GM23338 (cell line): ENCODE data around the gene CACNA2D3. TPM values are rescaled to one million over a fixed set of nuclear protein-coding genes. Genes with fewer than 3 reads are reported as not detected.

ENCODE experiments used
- ATAC-seq: fragments of 200-7000 bp; cut with Tn5 transposase; 3 replicates; pipeline ENCODE4 v1.9.1; 2020
- DNase-seq: peaks from one replicate; pipeline ENCODE4 v3.0.0-alpha.2; 2015; ENCODE audit warnings: low spot score
- H2AFZ ChIP-seq: fragments of 200-600 bp; sonication (generic); 2 replicates; pipeline ENCODE4 v1.8.0; 2016; ENCODE audit warnings: antibody characterized with exemption, mild to moderate bottlenecking, moderate library complexity
- H3F3A ChIP-seq: fragments of 200-600 bp; sonication (generic); replicated peaks from 2 replicates; pipeline ENCODE4 v1.8.0; 2017; ENCODE audit warnings: antibody characterized with exemption, mixed run types, low read depth
- H3K27ac ChIP-seq: fragments of 200-600 bp; sonication (generic); 2 replicates; pipeline ENCODE4 v1.6.1; 2016; ENCODE audit warnings: low read depth
- H3K27me3 ChIP-seq: fragments of 200-600 bp; sonication (generic); 2 replicates; pipeline ENCODE4 v1.8.0; 2016; ENCODE audit warnings: mild to moderate bottlenecking, mixed run types, moderate library complexity; ENCODE audit not compliant: insufficient read depth
- H3K36me3 ChIP-seq: fragments of 200-600 bp; sonication (generic); 2 replicates; pipeline ENCODE4 v1.8.0; 2016; ENCODE audit warnings: mild to moderate bottlenecking; ENCODE audit not compliant: insufficient read depth
- H3K4me1 ChIP-seq: fragments of 200-600 bp; sonication (generic); 2 replicates; pipeline ENCODE4 v1.8.0; 2016; ENCODE audit warnings: mild to moderate bottlenecking, moderate library complexity; ENCODE audit not compliant: insufficient read depth
- H3K4me2 ChIP-seq: fragments of 200-600 bp; sonication (generic); 2 replicates; pipeline ENCODE4 v1.7.1; 2017; ENCODE audit warnings: mixed run types
- H3K4me3 ChIP-seq: fragments of 200-600 bp; sonication (generic); 2 replicates; pipeline ENCODE4 v1.6.1; 2016; ENCODE audit warnings: mixed run types
- H3K79me2 ChIP-seq: fragments of 200-600 bp; sonication (generic); replicated peaks from 2 replicates; pipeline ENCODE4 v1.8.0; 2017; ENCODE audit warnings: mild to moderate bottlenecking; ENCODE audit not compliant: insufficient read depth
- H3K9me2 ChIP-seq: fragments of 200-600 bp; sonication (generic); 2 replicates; pipeline ENCODE4 v1.8.0; 2017; ENCODE audit not compliant: insufficient read depth
- H4K20me1 ChIP-seq: fragments of 200-600 bp; sonication (generic); replicated peaks from 2 replicates; pipeline ENCODE4 v1.8.0; 2017; ENCODE audit warnings: mild to moderate bottlenecking; ENCODE audit not compliant: insufficient read depth
- H3K27ac Mint-ChIP-seq: 2 replicates; pipeline ENCODE4 v1.8.0; 2020; ENCODE audit warnings: inconsistent platforms, mild to moderate bottlenecking, moderate library complexity, mixed read lengths
- H3K27me3 Mint-ChIP-seq: 3 replicates; pipeline ENCODE4 v1.8.0; 2022; ENCODE audit warnings: low read depth, mild to moderate bottlenecking, moderate library complexity, mixed read lengths, inconsistent platforms; ENCODE audit not compliant: insufficient read depth, poor library complexity
- H3K36me3 Mint-ChIP-seq: 3 replicates; pipeline ENCODE4 v1.8.0; 2021; ENCODE audit warnings: low read depth, mild to moderate bottlenecking, inconsistent platforms, moderate library complexity, mixed read lengths
- H3K4me1 Mint-ChIP-seq: 3 replicates; pipeline ENCODE4 v1.8.0; 2020; ENCODE audit warnings: mild to moderate bottlenecking, inconsistent platforms, mixed read lengths
- H3K4me3 Mint-ChIP-seq: 3 replicates; pipeline ENCODE4 v1.8.0; 2021; ENCODE audit warnings: moderate library complexity, mild to moderate bottlenecking, inconsistent platforms, mixed read lengths
- H3K9me3 Mint-ChIP-seq: 3 replicates; pipeline ENCODE4 v1.8.0; 2020; ENCODE audit warnings: moderate library complexity, mild to moderate bottlenecking, inconsistent platforms, mixed read lengths
- CREB1 ChIP-seq: fragments of 250-450 bp; sonication (Bioruptor Pico); IDR thresholded peaks from 2 replicates; pipeline ENCODE4 v1.5.0; 2020; ENCODE audit warnings: low read depth, mild to moderate bottlenecking, moderate library complexity
- ETS1 ChIP-seq: IDR thresholded peaks from 2 replicates; pipeline ENCODE4 v1.6.1; 2016; ENCODE audit warnings: antibody characterized with exemption
- EZH2 ChIP-seq: fragments of 200-600 bp; sonication (generic); IDR thresholded peaks from one replicate; pipeline ENCODE4 v1.8.0; 2017; ENCODE audit warnings: antibody characterized with exemption, mild to moderate bottlenecking, low read depth; ENCODE audit not compliant: unreplicated experiment
- EZH2phosphoT487 ChIP-seq: fragments of 200-600 bp; sonication (generic); IDR thresholded peaks from one replicate; pipeline ENCODE4 v1.8.1; 2018; ENCODE audit warnings: antibody characterized with exemption; ENCODE audit not compliant: unreplicated experiment
- JUNB ChIP-seq: IDR thresholded peaks from one replicate; pipeline ENCODE4 v1.6.1; 2016; ENCODE audit warnings: antibody characterized with exemption; ENCODE audit not compliant: unreplicated experiment
- NANOG ChIP-seq: IDR thresholded peaks from 2 replicates; pipeline ENCODE4 v1.6.1; 2016; ENCODE audit warnings: antibody characterized with exemption, borderline replicate concordance
- POLR2AphosphoS5 ChIP-seq: IDR thresholded peaks from 2 replicates; pipeline ENCODE4 v1.6.1; 2016; ENCODE audit warnings: antibody characterized with exemption, low read depth
- STAT1 ChIP-seq: IDR thresholded peaks from one replicate; pipeline ENCODE4 v1.6.1; 2016; ENCODE audit warnings: antibody characterized with exemption; ENCODE audit not compliant: unreplicated experiment
- ZNF114 ChIP-seq: fragments of 250-450 bp; sonication (Bioruptor Pico); IDR thresholded peaks from 2 replicates; pipeline ENCODE4 v1.5.0; 2020; ENCODE audit warnings: mild to moderate bottlenecking, moderate library complexity
- ZNF331 ChIP-seq: fragments of 250-450 bp; sonication (Bioruptor Pico); IDR thresholded peaks from 2 replicates; pipeline ENCODE4 v1.5.0; 2020; ENCODE audit warnings: low read depth, mild to moderate bottlenecking, moderate library complexity
- ZNF462 ChIP-seq: fragments of 250-450 bp; sonication (Bioruptor Pico); IDR thresholded peaks from 2 replicates; pipeline ENCODE4 v1.5.0; 2020; ENCODE audit warnings: mild to moderate bottlenecking, moderate library complexity
- polyA plus RNA-seq: library from polyadenylated mRNA; unstranded; fragments of >200 nt; fragmentation: Nextera tagmentation; extraction: Ambion mirVana; gene quantifications from 2 replicates; pipeline ENCODE4 v1.2.1, GENCODE V29; 2016
- total RNA-seq: library from RNA; depleted of rRNA; stranded (reverse); fragments of >200 nt; shearing (Covaris generic); gene quantifications from 2 replicates; pipeline ENCODE4 v1.2.3, GENCODE V29; 2014
- TF ChIP-seq, protein P1 (sequence below): IDR thresholded peaks from one replicate; pipeline ENCODE4 v1.6.1; 2018; ENCODE audit warnings: antibody characterized with exemption; ENCODE audit not compliant: unreplicated experiment
- TF ChIP-seq, protein P2 (sequence below), 2 experiments: fragments of 200-600 bp in 1 of 2; sonication (generic) in 1 of 2; conservative IDR thresholded peaks; 2 replicates each; pipeline versions ENCODE4 v1.5.1 to v1.6.1; 2016 to 2017; ENCODE audit warnings: antibody characterized with exemption in 2 of 2, low read depth in 2 of 2, mild to moderate bottlenecking in 2 of 2, moderate library complexity in 1 of 2

Gene CACNA2D3
- total and polyA plus RNA-seq, 2 experiments from 2014 or later, result 2.2 to 2.3 TPM

- H3K36me3 Mint-ChIP-seq, result no peaks in the 10 kb centered on the region
- no peaks in the 10 kb centered on the region for H3K27me3 Mint-ChIP-seq
- no peaks in the 10 kb centered on the region for H3F3A ChIP-seq
- H3K79me2 ChIP-seq, result no peaks in the 10 kb centered on the region
- no peak overlapping the region for H3K27ac Mint-ChIP-seq
- H3K9me3 Mint-ChIP-seq, result no peaks in the 10 kb centered on the region
- no peak overlapping the region for H3K4me2 ChIP-seq
- no peaks in the 10 kb centered on the region for H3K36me3 ChIP-seq
- H3K4me1 Mint-ChIP-seq, result peaks cover 39% of the 10 kb centered on the region
- H3K9me2 ChIP-seq, result no peaks in the 10 kb centered on the region
- no peak overlapping the region for H3K27ac ChIP-seq
- H2AFZ ChIP-seq, result no peak overlapping the region
- no peak for TF ChIP-seq EZH2
- TF ChIP-seq, protein P1, sequence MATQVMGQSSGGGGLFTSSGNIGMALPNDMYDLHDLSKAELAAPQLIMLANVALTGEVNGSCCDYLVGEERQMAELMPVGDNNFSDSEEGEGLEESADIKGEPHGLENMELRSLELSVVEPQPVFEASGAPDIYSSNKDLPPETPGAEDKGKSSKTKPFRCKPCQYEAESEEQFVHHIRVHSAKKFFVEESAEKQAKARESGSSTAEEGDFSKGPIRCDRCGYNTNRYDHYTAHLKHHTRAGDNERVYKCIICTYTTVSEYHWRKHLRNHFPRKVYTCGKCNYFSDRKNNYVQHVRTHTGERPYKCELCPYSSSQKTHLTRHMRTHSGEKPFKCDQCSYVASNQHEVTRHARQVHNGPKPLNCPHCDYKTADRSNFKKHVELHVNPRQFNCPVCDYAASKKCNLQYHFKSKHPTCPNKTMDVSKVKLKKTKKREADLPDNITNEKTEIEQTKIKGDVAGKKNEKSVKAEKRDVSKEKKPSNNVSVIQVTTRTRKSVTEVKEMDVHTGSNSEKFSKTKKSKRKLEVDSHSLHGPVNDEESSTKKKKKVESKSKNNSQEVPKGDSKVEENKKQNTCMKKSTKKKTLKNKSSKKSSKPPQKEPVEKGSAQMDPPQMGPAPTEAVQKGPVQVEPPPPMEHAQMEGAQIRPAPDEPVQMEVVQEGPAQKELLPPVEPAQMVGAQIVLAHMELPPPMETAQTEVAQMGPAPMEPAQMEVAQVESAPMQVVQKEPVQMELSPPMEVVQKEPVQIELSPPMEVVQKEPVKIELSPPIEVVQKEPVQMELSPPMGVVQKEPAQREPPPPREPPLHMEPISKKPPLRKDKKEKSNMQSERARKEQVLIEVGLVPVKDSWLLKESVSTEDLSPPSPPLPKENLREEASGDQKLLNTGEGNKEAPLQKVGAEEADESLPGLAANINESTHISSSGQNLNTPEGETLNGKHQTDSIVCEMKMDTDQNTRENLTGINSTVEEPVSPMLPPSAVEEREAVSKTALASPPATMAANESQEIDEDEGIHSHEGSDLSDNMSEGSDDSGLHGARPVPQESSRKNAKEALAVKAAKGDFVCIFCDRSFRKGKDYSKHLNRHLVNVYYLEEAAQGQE, result no peak
- TF ChIP-seq ETS1, result no peak
- TF ChIP-seq ZNF114 (CRISPR knock-in tag), result no peak
- no peak for TF ChIP-seq EZH2phosphoT487
- TF ChIP-seq, protein P2, sequence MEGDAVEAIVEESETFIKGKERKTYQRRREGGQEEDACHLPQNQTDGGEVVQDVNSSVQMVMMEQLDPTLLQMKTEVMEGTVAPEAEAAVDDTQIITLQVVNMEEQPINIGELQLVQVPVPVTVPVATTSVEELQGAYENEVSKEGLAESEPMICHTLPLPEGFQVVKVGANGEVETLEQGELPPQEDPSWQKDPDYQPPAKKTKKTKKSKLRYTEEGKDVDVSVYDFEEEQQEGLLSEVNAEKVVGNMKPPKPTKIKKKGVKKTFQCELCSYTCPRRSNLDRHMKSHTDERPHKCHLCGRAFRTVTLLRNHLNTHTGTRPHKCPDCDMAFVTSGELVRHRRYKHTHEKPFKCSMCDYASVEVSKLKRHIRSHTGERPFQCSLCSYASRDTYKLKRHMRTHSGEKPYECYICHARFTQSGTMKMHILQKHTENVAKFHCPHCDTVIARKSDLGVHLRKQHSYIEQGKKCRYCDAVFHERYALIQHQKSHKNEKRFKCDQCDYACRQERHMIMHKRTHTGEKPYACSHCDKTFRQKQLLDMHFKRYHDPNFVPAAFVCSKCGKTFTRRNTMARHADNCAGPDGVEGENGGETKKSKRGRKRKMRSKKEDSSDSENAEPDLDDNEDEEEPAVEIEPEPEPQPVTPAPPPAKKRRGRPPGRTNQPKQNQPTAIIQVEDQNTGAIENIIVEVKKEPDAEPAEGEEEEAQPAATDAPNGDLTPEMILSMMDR (conservative IDR thresholded peaks at IDR 0.05; ENCODE audit: low read depth in 2 of 2), result no peak
- no peak for TF ChIP-seq STAT1
- no peak for TF ChIP-seq ZNF331 (CRISPR knock-in tag)
- TF ChIP-seq NANOG, result no peak
- no peak for TF ChIP-seq ZNF462 (CRISPR knock-in tag)
- TF ChIP-seq CREB1 (CRISPR knock-in tag), result no peak
- TF ChIP-seq POLR2AphosphoS5, result no peak
- no peak for TF ChIP-seq JUNB
- DNase-seq (no peak), ATAC-seq (no peak)
- H4K20me1 ChIP-seq, result no peaks in the 10 kb centered on the region
- no peak overlapping the region for H3K4me3 Mint-ChIP-seq
- peaks cover 24% of the 10 kb centered on the region for H3K4me1 ChIP-seq
- no peak overlapping the region for H3K4me3 ChIP-seq
- H3K27me3 ChIP-seq, result no peaks in the 10 kb centered on the region
Observed at GRCh38 chr3:54133196-54133595, 10.8 kb downstream of the CACNA2D3 start.
